ENCODE results near the gene TNF.

GRCh38 chr6:31533455-31533841 is 41.9 kb upstream of the TNF start:
- TF ChIP-seq POLR2A (IDR thresholded peaks at IDR 0.05): no peak
- TF ChIP-seq CTCF (IDR thresholded peaks at IDR 0.05): no peak
